ENCODE data around the gene FXYD7. TPM values are rescaled to one million over a fixed set of nuclear protein-coding genes. Genes with fewer than 3 reads are reported as not detected.

Gene FXYD7
- total RNA-seq, 1 donor from 2014 or later, result 0.61 TPM

DNA sequence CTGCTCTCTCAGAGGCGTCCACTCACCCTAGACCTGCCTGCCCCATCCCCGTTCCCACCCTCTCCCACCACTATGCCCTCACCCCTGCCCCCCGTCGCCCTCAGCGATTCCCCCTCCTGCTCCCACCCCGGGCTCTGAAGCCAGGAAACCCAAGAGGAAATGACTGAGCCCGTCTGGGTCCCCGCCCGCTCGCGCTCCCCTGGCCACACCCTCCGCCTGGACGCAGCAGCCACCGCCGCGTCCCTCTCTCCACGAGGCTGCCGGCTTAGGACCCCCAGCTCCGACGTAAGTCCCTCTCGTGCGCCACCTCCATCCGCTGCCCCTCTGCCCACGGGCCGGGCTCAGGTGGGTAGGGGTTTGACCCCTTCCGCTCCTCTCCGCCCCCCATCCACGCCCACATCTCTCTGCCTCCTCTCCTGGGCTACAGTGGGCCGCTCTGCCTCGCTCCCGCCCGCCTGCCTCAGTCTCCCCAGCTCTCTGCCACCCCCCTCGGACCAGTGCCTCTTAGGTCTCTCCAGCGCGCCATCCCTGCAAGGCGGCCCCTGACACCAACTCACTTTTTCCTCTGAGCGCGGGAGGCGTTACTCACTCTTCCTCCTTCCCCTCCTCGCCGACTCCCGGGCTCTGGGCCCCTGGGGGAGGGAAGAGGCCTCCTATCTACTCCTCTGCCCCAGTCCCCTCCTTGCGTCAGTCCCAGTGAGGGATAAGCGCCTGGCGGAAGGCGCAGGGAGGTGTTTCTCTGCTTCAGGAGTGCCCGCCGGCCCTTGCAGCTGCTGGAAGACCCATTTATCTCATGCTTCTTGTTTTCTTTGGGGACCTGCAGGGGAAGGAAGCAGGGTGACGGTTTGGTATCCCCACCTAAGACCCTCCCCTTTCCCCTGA, 11.7 kb downstream of the FXYD7 start, which contains the start of gene FXYD5:
Gene FXYD5 (plus strand): TSS at position 211 of the 882 bp plus-strand sequence. CDS start 816 bp downstream, outside the sequence.
- peak; percentile 87 for DNase-seq
- Histone ChIP-seq H3K27ac (peak within 1 kb of the TSS; percentile 67), H3K36me3 (peaks cover 12% of the 10 kb centered on the region), H3K27me3 (no peaks in the 10 kb centered on the region), H3K4me1 (peaks cover 9% of the 10 kb centered on the region), H3K4me3 (peak within 1 kb of the TSS; percentile 66), H3K9me3 (no peaks in the 10 kb centered on the region)
- TF ChIP-seq, protein P1, sequence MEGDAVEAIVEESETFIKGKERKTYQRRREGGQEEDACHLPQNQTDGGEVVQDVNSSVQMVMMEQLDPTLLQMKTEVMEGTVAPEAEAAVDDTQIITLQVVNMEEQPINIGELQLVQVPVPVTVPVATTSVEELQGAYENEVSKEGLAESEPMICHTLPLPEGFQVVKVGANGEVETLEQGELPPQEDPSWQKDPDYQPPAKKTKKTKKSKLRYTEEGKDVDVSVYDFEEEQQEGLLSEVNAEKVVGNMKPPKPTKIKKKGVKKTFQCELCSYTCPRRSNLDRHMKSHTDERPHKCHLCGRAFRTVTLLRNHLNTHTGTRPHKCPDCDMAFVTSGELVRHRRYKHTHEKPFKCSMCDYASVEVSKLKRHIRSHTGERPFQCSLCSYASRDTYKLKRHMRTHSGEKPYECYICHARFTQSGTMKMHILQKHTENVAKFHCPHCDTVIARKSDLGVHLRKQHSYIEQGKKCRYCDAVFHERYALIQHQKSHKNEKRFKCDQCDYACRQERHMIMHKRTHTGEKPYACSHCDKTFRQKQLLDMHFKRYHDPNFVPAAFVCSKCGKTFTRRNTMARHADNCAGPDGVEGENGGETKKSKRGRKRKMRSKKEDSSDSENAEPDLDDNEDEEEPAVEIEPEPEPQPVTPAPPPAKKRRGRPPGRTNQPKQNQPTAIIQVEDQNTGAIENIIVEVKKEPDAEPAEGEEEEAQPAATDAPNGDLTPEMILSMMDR (IDR thresholded peaks at IDR 0.05), result no peak
- ATAC-seq, result peak; percentile 85
- intact Hi-C loops (cut with DNase I), result no loop called here

DNA sequence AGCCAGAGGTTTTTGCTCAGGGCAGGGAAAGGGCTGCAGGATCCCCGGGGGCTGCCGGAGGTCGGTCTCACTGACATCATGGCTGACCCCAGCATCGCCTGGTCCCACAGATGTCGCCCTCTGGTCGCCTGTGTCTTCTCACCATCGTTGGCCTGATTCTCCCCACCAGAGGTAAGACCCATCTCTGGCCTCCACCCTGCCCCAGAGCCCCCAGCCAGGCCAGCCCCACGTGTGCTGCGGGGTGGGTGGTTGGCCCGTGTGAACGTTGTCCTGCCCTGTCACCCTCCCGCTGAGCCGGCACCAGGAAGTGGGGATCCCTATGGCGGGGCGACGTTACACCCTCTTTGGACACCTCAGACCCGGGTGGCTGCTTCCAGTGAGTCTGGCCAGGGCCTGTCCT, 12.4 kb downstream of the FXYD7 start:
- Histone ChIP-seq H3K27ac (peak overlapping the region; percentile 67), H3K4me1 (peaks cover 9% of the 10 kb centered on the region), H3K27me3 (no peaks in the 10 kb centered on the region), H3K36me3 (peaks cover 12% of the 10 kb centered on the region), H3K4me3 (peak overlapping the region; percentile 66), H3K9me3 (no peaks in the 10 kb centered on the region)
- DNase-seq, result no peak
- intact Hi-C loops (cut with DNase I), result no loop called here
- TF ChIP-seq, protein P1 (IDR thresholded peaks at IDR 0.05), result no peak
- peak; percentile 2 for ATAC-seq

DNA sequence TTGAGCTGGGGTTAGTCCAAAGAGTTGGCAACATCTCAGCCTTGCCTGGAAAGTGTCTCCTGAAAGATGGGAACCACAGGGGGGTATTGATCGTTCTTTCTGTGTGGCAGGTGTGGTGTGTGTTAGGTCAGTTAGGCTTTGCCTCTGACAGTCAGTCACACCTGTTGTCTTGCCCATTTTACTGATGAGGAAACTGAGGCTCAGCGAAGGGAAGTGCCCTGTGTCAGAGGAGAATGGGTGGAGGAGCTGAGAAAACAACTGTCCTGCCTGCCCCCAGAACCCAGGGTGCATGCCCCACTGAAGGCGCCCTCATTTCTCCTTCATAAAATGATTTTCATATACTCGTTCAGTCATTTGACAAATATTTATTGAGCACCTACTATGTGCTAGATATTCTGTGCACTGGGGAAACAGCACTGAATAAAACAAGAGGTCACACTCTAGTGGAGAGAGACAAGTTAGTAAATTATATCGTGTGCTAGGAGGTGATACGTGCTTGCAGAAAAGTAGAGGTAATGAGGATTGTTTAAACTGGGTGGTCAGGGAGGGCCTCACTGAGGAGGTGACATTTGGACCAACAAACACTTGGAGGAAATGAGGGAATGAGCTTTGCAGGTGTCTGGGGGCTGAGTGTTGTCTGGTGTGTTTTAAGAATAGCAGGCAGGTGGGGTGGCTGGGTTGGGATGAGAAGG, 13.1 kb downstream of the FXYD7 start:
- H3K4me3 ChIP-seq, result peak overlapping the region; percentile 66
- peaks cover 9% of the 10 kb centered on the region for H3K4me1 ChIP-seq
- H3K9me3 ChIP-seq, result no peaks in the 10 kb centered on the region
- ATAC-seq (no peak), DNase-seq (no peak)
- TF ChIP-seq, protein P1 (IDR thresholded peaks at IDR 0.05), result no peak
- H3K27ac ChIP-seq, result no peak overlapping the region
- no peaks in the 10 kb centered on the region for H3K27me3 ChIP-seq
- peaks cover 16% of the 10 kb centered on the region for H3K36me3 ChIP-seq
- intact Hi-C loops (cut with DNase I), result no loop called here

DNA sequence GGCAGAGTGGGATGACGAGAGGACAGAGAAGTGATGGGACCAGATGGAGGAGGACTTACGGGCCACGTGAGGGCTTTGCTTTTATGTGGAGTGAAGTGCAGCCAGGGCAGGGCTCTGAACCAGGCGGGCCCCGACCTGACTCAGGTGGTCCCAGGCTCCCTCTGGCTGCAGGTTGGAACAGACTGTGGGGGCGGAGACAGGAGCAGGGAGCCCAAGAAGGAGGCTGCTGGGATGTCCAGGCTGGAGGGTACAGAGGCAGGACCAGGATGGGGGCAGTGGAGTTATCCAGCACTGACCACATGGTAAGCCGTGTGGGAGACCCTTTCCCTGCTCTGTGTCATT, 13.6 kb downstream of the FXYD7 start:
- H3K36me3 ChIP-seq, result peaks cover 21% of the 10 kb centered on the region
- no peaks in the 10 kb centered on the region for H3K9me3 ChIP-seq
- DNase-seq (no peak), ATAC-seq (no peak)
- intact Hi-C loops (cut with DNase I), result no loop called here
- H3K27me3 ChIP-seq, result no peaks in the 10 kb centered on the region
- no peak overlapping the region for H3K4me3 ChIP-seq
- no peak overlapping the region for H3K27ac ChIP-seq
- TF ChIP-seq, protein P1 (IDR thresholded peaks at IDR 0.05), result no peak
- H3K4me1 ChIP-seq, result peaks cover 9% of the 10 kb centered on the region

DNA sequence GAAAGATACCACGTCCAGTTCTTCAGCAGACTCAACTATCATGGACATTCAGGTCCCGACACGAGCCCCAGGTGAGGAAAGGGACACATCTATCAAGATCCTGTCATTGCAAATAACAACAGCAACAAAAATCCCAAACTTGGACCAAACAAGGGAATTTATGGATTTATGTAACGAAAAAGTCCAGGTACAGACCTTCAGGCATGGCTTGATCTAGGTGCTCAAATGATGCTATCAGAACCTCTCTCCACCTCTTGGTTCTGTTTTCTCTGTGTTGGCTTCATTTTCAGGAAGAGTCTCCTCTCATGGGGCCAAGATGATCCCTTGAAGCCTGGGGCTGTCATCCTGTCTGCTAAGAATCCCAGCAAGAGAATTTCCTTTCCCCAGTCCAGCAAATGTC, 14.4 kb downstream of the FXYD7 start:
- TF ChIP-seq, protein P1 (IDR thresholded peaks at IDR 0.05), result no peak
- peaks cover 9% of the 10 kb centered on the region for H3K4me1 ChIP-seq
- ATAC-seq (no peak), DNase-seq (no peak)
- intact Hi-C loops (cut with DNase I), result no loop called here
- H3K27me3 ChIP-seq, result no peaks in the 10 kb centered on the region
- no peak overlapping the region for H3K27ac ChIP-seq
- H3K36me3 ChIP-seq, result peaks cover 29% of the 10 kb centered on the region
- H3K9me3 ChIP-seq, result no peaks in the 10 kb centered on the region
- no peak overlapping the region for H3K4me3 ChIP-seq

Measured in upper lobe of right lung (tissue), 1 donor.